ENCODE results near the gene GNA12. TPM values are rescaled to one million over a fixed set of nuclear protein-coding genes. Genes with fewer than 3 reads are reported as not detected.

The GNA12 gene
- total RNA-seq, 2 donors from 2014 or later, result 26.3 to 38.8 TPM

DNA sequence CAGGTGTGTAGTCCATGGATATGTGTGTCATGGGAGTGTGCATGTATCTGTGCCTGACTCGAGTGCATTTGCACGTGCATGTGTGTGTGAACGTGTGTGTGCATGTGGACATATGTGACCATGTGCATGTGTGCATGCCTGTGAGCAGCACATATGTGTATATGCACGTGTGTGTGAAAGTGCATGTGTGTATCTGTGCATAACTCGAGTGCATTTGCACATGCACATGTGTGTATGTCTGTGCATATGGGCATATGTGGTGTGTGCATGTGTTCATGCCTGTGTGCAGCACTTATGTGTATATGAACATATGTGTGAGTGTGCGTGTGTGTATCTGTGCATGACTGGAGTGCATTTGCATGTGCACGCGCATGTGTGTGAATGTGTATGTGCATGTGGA, 35.2 kb upstream of the GNA12 start:
- Histone ChIP-seq H3K36me3 (no peaks in the 10 kb centered on the region), H3K4me3 (no peak overlapping the region), H3K27ac (no peak overlapping the region), H3K9me3 (no peaks in the 10 kb centered on the region), H3K4me1 (no peaks in the 10 kb centered on the region), H3K27me3 (no peaks in the 10 kb centered on the region)
- DNase-seq (ENCODE audit: low spot score), result no peak
- TF ChIP-seq, protein P1, sequence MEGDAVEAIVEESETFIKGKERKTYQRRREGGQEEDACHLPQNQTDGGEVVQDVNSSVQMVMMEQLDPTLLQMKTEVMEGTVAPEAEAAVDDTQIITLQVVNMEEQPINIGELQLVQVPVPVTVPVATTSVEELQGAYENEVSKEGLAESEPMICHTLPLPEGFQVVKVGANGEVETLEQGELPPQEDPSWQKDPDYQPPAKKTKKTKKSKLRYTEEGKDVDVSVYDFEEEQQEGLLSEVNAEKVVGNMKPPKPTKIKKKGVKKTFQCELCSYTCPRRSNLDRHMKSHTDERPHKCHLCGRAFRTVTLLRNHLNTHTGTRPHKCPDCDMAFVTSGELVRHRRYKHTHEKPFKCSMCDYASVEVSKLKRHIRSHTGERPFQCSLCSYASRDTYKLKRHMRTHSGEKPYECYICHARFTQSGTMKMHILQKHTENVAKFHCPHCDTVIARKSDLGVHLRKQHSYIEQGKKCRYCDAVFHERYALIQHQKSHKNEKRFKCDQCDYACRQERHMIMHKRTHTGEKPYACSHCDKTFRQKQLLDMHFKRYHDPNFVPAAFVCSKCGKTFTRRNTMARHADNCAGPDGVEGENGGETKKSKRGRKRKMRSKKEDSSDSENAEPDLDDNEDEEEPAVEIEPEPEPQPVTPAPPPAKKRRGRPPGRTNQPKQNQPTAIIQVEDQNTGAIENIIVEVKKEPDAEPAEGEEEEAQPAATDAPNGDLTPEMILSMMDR (IDR thresholded peaks at IDR 0.05), result no peak

DNA sequence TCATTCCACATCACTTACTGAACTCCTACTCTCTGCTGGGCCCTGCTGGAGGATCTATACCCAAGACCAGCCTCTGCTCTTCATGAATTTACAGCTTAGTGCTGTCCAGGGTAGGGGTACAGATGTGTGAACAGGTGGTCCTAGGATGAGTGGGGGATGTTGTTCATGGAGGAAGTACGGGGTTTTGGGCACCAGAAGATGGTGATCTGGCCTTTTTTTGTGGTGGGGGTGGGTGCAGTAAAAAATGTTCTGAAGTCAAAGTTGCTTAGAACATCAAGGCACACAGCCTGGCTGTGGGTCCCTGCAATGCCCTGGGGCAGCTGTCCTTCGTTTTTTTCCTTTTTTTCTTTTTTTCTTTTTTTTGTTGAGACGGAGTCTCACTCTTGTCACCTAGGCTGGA, 34.2 kb upstream of the GNA12 start:
- TF ChIP-seq, protein P1 (IDR thresholded peaks at IDR 0.05), result no peak
- H3K36me3 ChIP-seq, result no peaks in the 10 kb centered on the region
- no peak overlapping the region for H3K27ac ChIP-seq
- no peaks in the 10 kb centered on the region for H3K9me3 ChIP-seq
- DNase-seq (ENCODE audit: low spot score), result no peak
- no peaks in the 10 kb centered on the region for H3K27me3 ChIP-seq
- H3K4me1 ChIP-seq, result no peaks in the 10 kb centered on the region
- H3K4me3 ChIP-seq, result no peak overlapping the region

DNA sequence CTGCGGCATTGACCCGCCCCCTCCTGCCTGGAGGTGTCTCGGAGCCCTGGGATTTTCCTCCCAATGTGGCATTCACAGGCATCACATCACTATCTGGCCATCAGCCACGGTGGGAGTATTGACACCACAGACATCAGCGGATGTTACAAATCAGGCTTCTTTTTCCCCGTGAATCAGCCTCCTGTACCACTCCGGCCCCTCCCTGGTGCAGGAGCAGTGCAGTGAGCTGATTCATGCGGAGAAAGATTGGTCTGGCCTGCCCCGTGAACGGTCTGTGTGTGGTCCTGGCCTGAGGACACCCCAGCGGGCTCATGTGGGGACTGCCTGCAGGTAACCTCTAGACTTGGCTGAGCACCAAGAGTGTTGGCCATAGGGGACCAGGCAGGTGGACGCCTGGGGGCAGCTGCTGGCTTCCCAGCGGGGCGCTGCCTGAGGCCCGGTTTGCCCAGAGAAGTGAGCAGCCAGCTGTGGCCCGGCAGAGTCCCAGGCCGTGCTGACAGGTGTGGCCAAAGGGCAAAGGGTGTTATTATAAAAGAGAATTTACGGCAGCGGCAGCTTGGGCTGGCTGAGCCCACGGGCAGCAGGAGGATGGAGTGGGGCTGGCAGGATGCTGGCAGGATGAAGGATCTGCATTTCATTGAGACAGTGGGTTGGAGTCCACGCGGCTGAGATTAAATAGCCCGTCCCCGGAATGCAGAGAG, 32.1 kb upstream of the GNA12 start:
- H3K4me3 ChIP-seq, result no peak overlapping the region
- TF ChIP-seq, protein P1 (IDR thresholded peaks at IDR 0.05), result no peak
- no peaks in the 10 kb centered on the region for H3K9me3 ChIP-seq
- no peak for DNase-seq (ENCODE audit: low spot score)
- no peaks in the 10 kb centered on the region for H3K27me3 ChIP-seq
- H3K4me1 ChIP-seq, result no peaks in the 10 kb centered on the region
- H3K36me3 ChIP-seq, result no peaks in the 10 kb centered on the region
- H3K27ac ChIP-seq, result no peak overlapping the region

- TF ChIP-seq, protein P1 (IDR thresholded peaks at IDR 0.05), result no peak
- H3K4me3 ChIP-seq, result no peak overlapping the region
- H3K9me3 ChIP-seq, result no peaks in the 10 kb centered on the region
- peaks cover 0 to 12% of the 10 kb centered on the region in 2 donors for H3K4me1 ChIP-seq
- H3K27ac ChIP-seq, result no peak overlapping the region
- no peak for DNase-seq (ENCODE audit: low spot score)
- H3K36me3 ChIP-seq, result no peaks in the 10 kb centered on the region
- H3K27me3 ChIP-seq, result no peaks in the 10 kb centered on the region
Observed at GRCh38 chr7:2873686-2874551, 29.8 kb upstream of the GNA12 start.

GRCh38 chr7:2873146-2873545, 29.0 kb upstream of the GNA12 start:
- Histone ChIP-seq H3K4me3 (no peak overlapping the region), H3K9me3 (no peaks in the 10 kb centered on the region), H3K27me3 (no peaks in the 10 kb centered on the region), H3K27ac (no peak overlapping the region), H3K4me1 (peaks cover 0 to 12% of the 10 kb centered on the region in 2 donors), H3K36me3 (no peaks in the 10 kb centered on the region)
- DNase-seq (ENCODE audit: low spot score), result no peak
- TF ChIP-seq, protein P1 (IDR thresholded peaks at IDR 0.05), result no peak

All from right atrium auricular region (tissue), 2 donors.